ENCODE measurements around the gene ZSCAN10.
"Not testable (repeated sequence)": the region's sequence is repeated elsewhere in the genome, so short reads cannot be mapped to it uniquely, and the experiment has no call there.

The ZSCAN10 gene

GRCh38 chr16:3085868-3086595 is 13.1 kb downstream of the ZSCAN10 start:
- DNase-seq: no peak

DNA sequence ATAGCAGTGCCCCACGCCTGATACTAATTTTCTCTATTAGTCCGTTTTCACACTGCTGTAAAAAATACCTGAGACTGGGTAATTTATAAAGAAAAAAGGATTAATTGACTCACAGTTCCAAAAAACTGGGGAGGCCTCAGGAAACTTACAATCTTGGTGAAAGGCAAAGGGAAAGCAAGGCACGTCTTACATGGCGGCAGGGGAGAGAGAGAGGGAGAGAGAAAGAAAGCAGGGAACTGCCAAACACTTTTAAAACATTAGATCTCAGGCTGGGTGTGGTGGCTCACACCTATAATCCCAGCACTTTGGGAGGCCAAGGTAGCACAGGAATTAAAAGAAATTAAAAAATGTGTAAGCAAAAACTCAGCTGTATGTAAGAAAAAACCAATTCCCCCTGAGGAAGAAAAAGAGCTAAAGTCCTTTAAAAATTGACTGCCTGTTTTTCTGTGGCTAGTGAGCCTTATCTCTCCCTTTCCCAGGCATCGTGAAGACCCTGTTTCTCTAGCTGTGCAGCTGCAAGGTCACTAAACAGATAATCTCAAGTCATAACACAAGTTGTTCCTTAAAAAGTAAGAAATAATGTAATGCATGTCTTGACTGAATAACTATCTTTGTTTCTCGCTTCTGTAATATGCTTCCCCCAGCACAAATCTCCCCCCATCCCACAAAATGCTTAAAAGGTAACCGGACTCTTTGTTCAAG is 14.0 kb downstream of the ZSCAN10 start:
- no peak for DNase-seq

GRCh38 chr16:3084491-3084890 is 14.6 kb downstream of the ZSCAN10 start:
- no peak for DNase-seq

GRCh38 chr16:3083408-3083807 is 15.7 kb downstream of the ZSCAN10 start:
- not testable (repeated sequence) for DNase-seq

GRCh38 chr16:3081957-3082356 is 17.1 kb downstream of the ZSCAN10 start:
- not testable (repeated sequence) for DNase-seq

GRCh38 chr16:3080024-3080423 is 19.1 kb downstream of the ZSCAN10 start:
- no peak for DNase-seq

DNA sequence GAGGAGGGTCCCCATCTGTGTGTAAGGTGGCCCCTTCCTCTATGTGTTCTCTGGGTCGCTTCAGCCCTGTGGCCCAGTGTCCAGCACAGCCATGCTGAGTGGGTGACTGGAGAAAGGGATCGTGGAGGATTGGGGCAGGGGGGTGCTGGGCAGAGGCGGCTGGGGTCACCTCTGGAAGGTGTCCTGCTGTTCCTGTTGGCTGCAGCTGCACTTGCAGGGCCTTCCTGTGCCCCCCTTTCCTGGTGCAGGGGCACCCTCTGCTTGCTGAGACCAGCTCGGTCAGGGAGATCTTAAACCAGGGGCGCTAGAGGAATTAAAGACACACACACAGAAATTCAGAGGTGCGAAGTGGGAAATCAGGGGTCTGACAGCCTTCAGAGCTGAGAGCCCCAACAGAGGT is 22.5 kb downstream of the ZSCAN10 start:
- DNase-seq: no peak

- DNase-seq: not testable (repeated sequence)
Measured at GRCh38 chr16:3075946-3076345, 23.1 kb downstream of the ZSCAN10 start.

- no peak for DNase-seq
Measured at GRCh38 chr16:3075523-3075915, 23.6 kb downstream of the ZSCAN10 start.

GRCh38 chr16:3074860-3075522 is 24.1 kb downstream of the ZSCAN10 start:
- no peak for DNase-seq

GRCh38 chr16:3073448-3073847 is 25.6 kb downstream of the ZSCAN10 start:
- no peak for DNase-seq

DNA sequence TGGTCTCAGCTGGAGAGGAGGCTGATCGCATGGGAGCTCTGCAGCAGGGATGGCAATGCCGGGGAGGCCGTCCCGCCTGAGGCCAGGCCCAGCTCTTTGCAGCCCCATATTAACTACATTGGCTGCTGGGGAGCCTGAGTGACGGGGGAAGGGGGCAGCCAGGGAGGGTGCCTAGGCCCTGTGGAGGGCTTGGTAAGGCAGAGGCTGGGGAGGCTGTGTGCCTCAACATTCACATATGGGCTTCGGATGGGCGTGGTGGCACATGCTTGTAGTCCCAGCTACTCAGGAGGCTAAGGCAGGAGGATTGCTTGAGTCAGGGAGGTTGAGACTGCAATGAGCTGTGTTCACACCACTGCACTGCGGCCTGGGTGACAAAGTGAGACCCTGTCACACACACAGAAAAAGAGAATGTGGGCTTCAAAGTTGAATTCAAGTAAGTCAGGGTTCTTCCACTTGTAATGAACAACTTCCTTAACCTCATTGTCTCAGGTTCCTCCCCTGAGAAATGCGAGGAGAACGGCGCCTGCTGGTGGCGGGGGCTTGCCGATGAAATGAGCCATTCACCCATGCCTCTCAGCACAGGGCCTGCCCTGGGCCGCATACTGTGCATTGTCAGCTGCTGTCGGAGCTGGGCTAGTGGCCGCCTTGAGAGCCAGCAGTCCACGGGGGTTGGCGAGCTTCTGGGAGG is 26.4 kb downstream of the ZSCAN10 start:
- DNase-seq: not testable (repeated sequence)

GRCh38 chr16:3072148-3072547 is 26.9 kb downstream of the ZSCAN10 start:
- not testable (repeated sequence) for DNase-seq

DNA sequence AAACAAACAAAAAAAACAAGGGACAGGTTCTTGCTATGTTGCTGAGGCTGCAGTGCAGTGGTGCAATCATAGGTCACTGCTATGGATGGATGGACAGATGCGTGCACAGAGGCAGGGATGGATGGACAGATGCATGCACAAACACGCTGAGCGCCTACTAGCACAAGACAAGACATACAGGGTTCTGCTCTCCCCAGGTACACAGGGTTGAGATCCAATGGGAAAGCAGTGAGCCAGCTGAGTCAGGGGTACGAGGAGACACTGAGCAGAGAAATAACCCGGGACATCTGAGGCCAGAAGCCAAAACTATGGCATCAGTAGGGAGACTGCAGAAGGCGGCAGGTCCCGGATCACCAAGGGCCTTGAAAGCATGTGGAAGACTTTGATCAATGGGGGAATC is 27.4 kb downstream of the ZSCAN10 start:
- no peak for DNase-seq

DNA sequence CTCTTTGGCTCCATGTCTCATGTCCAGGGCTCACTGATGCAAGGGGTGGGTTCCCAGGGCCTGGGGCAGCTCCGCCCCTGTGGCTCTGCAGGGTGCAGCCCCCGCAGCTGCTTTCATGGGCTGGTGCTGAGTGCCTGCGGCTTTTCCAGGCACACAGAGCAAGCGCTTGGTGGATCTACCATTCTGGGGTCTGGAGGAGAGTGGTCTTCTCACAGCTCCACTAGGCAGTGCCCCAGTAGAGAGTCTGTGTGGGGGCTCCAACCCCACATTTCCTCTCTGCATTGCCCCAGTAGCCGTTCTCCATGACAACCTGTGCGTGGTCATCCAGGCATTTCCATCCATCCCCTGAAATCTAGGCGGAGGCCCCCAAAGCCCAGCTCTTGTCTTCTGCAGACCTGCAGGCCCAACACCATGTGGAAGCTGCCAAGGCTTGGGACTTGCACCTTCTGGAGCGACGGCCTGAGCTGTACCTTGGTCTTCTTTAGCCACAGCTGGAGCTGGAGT is 28.4 kb downstream of the ZSCAN10 start:
- DNase-seq: no peak

DNA sequence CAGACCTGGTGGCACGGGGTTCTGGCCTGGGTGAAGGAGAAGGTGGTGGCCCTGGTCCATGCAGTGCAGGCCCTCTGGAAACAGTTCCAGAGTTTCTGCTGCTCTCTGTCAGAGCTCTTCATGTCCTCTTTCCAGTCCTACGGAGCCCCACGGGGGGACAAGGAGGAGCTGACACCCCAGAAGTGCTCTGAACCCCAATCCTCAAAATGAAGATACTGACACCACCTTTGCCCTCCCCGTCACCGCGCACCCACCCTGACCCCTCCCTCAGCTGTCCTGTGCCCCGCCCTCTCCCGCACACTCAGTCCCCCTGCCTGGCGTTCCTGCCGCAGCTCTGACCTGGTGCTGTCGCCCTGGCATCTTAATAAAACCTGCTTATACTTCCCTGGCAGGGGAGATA is 29.9 kb downstream of the ZSCAN10 start:
- DNase-seq: not testable (repeated sequence)

DNA sequence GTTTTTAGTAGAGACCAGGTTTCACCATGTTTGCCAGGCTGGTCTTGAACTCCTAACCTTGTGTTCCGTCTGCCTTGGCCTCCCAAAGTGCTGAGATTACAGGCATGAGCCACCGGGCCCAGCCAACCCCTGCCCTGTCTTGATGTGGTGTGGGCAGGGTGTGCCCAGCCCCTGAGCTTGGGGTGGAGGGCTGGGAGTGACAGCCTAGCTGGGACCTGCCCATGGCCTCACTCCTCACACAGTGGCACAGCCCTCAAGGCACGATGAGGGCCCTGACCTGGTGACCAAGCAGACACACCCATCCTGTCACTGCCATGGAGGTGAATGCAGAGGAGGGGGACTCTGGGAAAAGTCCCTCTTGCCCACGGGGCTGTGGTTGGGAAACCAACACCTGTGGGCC is 30.6 kb downstream of the ZSCAN10 start:
- DNase-seq: no peak

DNA sequence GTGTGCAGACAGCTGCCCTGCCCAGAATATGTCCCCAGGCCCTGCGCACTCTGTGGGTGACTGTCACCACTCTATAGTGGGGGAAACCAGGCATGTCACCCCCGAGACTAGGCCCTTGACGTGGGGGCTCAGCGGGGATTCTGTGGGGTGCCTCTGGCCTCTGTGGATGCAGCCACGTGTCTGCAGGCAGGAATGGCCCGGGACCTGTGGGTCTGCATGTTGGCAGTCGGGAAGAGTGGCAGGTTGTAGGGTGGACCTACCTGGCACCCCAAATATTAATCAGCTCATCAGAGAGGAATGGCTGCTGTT is 32.7 kb downstream of the ZSCAN10 start:
- no peak for DNase-seq

GRCh38 chr16:3065742-3066439 is 33.2 kb downstream of the ZSCAN10 start:
- DNase-seq: no peak

DNA sequence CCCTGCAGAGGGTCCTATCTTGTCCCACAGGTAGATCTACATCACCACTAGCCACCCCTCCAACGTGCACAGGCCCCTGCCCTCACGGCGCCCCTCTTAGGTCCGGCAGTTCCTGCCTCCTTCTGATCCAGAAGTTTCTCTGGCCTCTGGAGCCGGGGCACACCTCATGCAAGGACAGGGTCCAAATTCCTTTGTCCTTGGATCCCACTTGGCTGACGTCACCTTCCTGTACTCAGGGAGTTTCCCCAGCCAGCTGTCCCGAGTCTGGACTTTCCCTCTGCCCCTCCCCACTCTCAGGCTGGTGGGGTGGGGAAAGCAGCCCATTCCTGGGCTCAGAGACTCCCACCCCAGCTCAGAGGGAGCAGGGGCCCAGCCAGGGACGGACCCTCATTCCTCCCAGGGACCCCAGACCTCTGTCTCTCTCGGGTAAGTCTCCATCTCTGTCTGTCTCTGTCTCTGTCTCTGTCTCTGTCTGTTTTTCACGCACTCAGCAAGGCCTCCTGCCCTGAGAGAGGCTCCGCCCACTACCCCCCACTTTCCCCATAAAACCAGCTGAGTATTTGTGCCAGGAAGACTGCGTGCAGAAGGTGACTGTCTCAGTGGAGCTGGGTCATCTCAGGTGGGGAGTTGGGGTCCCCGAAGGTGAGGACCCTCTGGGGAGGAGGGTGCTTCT is 33.9 kb downstream of the ZSCAN10 start, which contains the start of gene IL32:
TSS of gene IL32 (plus strand) at position 572 of the 673 bp plus-strand sequence. CDS start 172 bp downstream, outside the sequence.
- peak; percentile 68 for DNase-seq

DNA sequence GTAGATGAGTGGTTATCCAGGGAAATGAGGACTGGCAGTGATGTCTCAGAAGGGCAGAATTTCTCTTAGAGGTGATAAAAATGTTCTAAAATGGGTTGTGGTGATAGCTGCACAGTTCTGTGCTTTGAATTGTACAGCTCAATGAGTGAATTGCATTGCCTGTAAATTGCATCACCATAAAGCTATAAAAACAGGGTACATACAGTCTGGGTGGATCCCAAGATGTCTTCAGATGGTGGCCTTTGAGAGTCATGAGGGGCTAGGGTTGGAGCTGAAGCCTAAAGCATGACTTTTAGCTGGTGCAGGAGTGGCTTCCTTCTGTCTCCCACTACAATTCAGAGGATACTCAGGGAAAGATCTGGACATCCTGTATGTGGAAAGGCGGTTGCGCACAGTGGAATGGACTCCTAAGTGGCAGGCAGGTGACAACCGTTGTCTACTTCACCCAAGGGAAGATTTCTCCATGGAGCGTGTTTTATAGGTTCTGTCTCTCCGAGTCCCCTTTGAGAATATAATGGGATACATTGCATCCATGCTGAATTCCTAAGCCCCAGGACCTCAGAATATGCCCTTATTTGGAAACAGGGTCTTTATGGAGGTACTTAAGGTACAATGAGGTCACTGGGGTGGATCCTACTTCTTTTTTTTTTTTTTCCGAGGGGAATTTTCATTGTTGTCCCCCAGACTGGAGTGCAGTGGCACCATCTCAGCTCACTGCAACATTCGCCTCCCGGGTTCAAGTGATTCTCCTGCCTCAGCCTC is 35.3 kb downstream of the ZSCAN10 start:
- peak; percentile 13 for DNase-seq
